SU-DHL-6 (cell line): Measurements from ENCODE around the gene WNT9A.

Experiments
- EZH2phosphoT487 ChIP-seq: fragments of 200-600 bp; sonication (generic), shearing (Covaris generic); conservative IDR thresholded peaks from 2 replicates; pipeline ENCODE4 v1.6.1; 2018; ENCODE audit warnings: mild to moderate bottlenecking, antibody characterized with exemption, low read length, moderate library complexity, mixed read lengths
- TF ChIP-seq, protein P1 (sequence below): fragments of 200-600 bp; sonication (generic); IDR thresholded peaks from one replicate; pipeline ENCODE4 v1.5.1; 2017; ENCODE audit warnings: antibody characterized with exemption, mild to moderate bottlenecking, low read length, moderate library complexity; ENCODE audit not compliant: insufficient read depth, poor library complexity, severe bottlenecking

DNA sequence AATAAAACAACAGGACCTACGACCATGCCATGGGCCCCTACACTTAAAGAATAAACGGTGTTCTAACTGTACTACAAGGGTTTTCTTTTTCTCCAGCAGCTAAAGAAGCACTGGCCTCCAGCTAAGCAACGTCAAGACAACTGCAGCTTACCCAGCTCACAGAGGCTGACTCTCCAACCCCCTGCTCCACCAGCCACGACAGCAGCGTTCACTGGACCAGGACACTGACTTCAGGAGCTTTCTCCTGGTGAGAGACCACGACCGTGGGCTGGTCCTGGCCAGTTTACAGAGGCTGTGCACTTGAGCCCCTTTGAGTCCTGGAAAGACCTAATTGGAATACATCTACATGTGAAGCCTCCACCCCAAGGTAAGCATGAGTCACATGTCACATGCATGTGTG lies 39.4 kb downstream of the WNT9A start:
- TF ChIP-seq, protein P1, sequence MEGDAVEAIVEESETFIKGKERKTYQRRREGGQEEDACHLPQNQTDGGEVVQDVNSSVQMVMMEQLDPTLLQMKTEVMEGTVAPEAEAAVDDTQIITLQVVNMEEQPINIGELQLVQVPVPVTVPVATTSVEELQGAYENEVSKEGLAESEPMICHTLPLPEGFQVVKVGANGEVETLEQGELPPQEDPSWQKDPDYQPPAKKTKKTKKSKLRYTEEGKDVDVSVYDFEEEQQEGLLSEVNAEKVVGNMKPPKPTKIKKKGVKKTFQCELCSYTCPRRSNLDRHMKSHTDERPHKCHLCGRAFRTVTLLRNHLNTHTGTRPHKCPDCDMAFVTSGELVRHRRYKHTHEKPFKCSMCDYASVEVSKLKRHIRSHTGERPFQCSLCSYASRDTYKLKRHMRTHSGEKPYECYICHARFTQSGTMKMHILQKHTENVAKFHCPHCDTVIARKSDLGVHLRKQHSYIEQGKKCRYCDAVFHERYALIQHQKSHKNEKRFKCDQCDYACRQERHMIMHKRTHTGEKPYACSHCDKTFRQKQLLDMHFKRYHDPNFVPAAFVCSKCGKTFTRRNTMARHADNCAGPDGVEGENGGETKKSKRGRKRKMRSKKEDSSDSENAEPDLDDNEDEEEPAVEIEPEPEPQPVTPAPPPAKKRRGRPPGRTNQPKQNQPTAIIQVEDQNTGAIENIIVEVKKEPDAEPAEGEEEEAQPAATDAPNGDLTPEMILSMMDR: no peak
- no peak for TF ChIP-seq EZH2phosphoT487
